Esophagus squamous epithelium (tissue), 5 donors: ENCODE data around the gene CABLES1. TPM values are rescaled to one million over a fixed set of nuclear protein-coding genes. Genes with fewer than 3 reads are reported as not detected.

ENCODE experiments used
- DNase-seq: peaks from one replicate; lab custom pipeline; 2025; lab: John Stamatoyannopoulos, UW
- H3K27ac ChIP-seq, 4 donors: fragments of 200-600 bp; sonication (generic); one replicate each; pipeline ENCODE4 v1.5.1; 2016 to 2019; ENCODE audit warnings: mild to moderate bottlenecking in 1 of 4
- H3K27me3 ChIP-seq, 4 donors: fragments of 200-600 bp; sonication (generic); 1 replicate in 3 of 4; 2 replicates in 1 of 4; pipeline versions ENCODE4 v1.5.1 to v1.6.0; 2017 to 2021; ENCODE audit warnings: antibody characterized with exemption in 1 of 4
- H3K36me3 ChIP-seq, 3 donors: fragments of 200-600 bp; sonication (generic); one replicate each; pipeline ENCODE4 v1.5.1; 2016 to 2019
- H3K4me1 ChIP-seq, 3 donors: fragments of 200-600 bp; sonication (generic); one replicate each; pipeline ENCODE4 v1.5.1; 2017 to 2019
- H3K4me3 ChIP-seq, 4 donors: fragments of 200-600 bp; sonication (generic); 1 replicate in 3 of 4; 2 replicates in 1 of 4; pipeline ENCODE4 v1.5.1; 2016 to 2019; ENCODE audit warnings: mild to moderate bottlenecking in 2 of 4, moderate library complexity in 1 of 4
- H3K9me3 ChIP-seq, 3 donors: fragments of 200-600 bp; sonication (generic); one replicate each; pipeline ENCODE4 v1.5.1; 2016 to 2019
- POLR2A ChIP-seq, 4 donors: fragments of 450-650 bp; IDR thresholded peaks; one replicate each; pipeline ENCODE4 v1.6.1; 2017; ENCODE audit warnings: antibody characterized with exemption in 4 of 4, mild to moderate bottlenecking in 4 of 4, moderate library complexity in 3 of 4
- WGBS, 2 donors: methylation state at CpG; one replicate each; pipeline ENCODE4 v1.1.5; 2018; 5-methylcytosine and 5-hydroxymethylcytosine counted together
- intact Hi-C: fragments of 100-400 bp; cut with DNase I; formaldehyde crosslinking; loops from one replicate; pipeline ENCODE4 v1.15.0; 2022
- total RNA-seq, 4 donors: library from RNA; depleted of rRNA; stranded (reverse); fragments of >200 nt; gene quantifications; one replicate each; pipeline ENCODE4 v1.1.0, GENCODE V29; 2016
- TF ChIP-seq, protein P1 (sequence below), 6 experiments: fragments of 450-650 bp in 4 of 6; fragments of 200-600 bp in 2 of 6; sonication (generic) in 2 of 6; IDR thresholded peaks; one replicate each; pipeline ENCODE4 v1.5.1; 2016 to 2019; ENCODE audit warnings: antibody characterized with exemption in 6 of 6, mild to moderate bottlenecking in 4 of 6, moderate library complexity in 4 of 6
- donor health status: DM: yes; HTN: yes; CAD: no.

Gene CABLES1
- total RNA-seq, 4 donors from 2014 or later: 4.4 to 9.9 (median 8.5) TPM

DNA sequence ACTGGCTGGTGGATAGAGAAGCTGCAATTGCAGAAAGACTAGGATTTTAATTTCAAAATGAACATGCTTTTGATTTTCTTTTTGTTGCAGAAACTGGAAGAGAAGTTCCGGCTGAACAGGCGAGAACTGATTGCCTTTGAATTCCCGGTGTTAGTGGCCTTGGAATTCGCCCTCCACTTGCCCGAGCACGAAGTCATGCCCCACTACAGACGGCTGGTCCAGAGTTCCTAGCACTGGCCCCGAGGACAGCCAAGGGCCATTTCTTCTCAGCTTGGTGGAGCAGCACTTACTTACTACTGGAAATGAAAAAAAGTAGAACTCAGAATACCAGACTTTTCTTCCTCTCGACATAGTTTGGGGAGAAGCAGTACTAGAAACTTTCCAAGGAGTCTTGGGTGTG, 121.9 kb downstream of the CABLES1 start:
- TF ChIP-seq, protein P1, sequence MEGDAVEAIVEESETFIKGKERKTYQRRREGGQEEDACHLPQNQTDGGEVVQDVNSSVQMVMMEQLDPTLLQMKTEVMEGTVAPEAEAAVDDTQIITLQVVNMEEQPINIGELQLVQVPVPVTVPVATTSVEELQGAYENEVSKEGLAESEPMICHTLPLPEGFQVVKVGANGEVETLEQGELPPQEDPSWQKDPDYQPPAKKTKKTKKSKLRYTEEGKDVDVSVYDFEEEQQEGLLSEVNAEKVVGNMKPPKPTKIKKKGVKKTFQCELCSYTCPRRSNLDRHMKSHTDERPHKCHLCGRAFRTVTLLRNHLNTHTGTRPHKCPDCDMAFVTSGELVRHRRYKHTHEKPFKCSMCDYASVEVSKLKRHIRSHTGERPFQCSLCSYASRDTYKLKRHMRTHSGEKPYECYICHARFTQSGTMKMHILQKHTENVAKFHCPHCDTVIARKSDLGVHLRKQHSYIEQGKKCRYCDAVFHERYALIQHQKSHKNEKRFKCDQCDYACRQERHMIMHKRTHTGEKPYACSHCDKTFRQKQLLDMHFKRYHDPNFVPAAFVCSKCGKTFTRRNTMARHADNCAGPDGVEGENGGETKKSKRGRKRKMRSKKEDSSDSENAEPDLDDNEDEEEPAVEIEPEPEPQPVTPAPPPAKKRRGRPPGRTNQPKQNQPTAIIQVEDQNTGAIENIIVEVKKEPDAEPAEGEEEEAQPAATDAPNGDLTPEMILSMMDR (IDR thresholded peaks at IDR 0.05): no peak
- TF ChIP-seq POLR2A (IDR thresholded peaks at IDR 0.05): no peak
- Histone ChIP-seq H3K27ac (no peak overlapping the region), H3K36me3 (peaks cover 0 to 46% (median 0%) of the 10 kb centered on the region in 3 donors), H3K4me1 (peaks cover 22 to 39% (median 34%) of the 10 kb centered on the region in 3 donors), H3K4me3 (no peak overlapping the region), H3K27me3 (no peaks in the 10 kb centered on the region), H3K9me3 (no peaks in the 10 kb centered on the region)
- 82% methylated on average over 9 of the region's 9 CpGs; no CpG with 5 or more reads in 1 of the 2 donors for WGBS, 2 donors
- DNase-seq: no peak
- intact Hi-C loops: no loop called here

DNA sequence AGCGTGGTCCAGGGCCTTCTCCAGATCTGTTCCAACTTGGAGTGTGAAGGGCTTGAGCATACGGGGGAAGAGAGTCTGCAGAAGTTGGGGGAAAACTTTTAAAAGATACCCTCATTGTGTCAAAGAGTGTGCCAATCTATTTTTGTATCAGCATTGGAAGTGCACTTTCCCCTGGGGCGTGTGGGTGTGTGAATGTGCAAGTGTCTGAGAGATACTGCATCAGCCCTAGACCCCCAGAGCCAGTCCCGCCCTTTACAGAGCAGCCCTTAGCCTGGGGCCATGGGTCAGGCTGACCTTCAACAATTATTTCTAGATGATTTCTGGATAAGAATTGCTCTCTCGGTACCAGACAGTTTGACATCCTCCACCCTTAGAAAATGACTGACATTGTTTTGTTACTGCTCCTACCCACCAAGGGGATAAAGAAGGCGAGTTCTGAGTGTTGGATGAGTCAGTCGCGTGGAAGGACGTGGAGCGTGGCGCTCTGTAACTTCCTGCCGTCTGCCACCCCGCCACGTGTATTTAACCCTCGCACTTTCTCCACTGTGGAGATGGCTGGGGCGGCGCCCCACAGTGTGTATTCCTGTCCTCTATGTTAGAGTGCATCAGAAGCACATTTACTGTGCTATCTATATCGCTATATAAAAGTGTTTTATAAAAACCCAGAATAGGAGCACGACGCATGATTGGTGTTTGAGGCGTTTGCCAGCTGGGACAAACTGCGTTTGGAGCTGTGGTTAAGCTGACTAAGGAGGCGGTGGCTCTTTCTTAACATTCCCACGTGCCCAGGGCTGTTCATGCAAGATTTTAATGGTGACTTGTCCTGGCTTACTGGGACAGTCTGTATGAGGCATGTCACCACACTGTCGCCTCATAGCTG, 122.6 kb downstream of the CABLES1 start:
- peaks cover 22 to 39% (median 34%) of the 10 kb centered on the region in 3 donors for H3K4me1 ChIP-seq
- peak overlapping the region in 1 of 4 donors; percentile 89 for H3K27ac ChIP-seq
- H3K4me3 ChIP-seq: no peak overlapping the region
- peaks cover 0 to 41% (median 0%) of the 10 kb centered on the region in 3 donors for H3K36me3 ChIP-seq
- TF ChIP-seq POLR2A (IDR thresholded peaks at IDR 0.05): no peak
- TF ChIP-seq, protein P1 (IDR thresholded peaks at IDR 0.05): no peak
- 66 to 68% methylated on average over 15 to 25 of the region's 25 CpGs for WGBS, 2 donors
- no peaks in the 10 kb centered on the region for H3K9me3 ChIP-seq
- DNase-seq: no peak
- intact Hi-C loops: no loop called here
- no peaks in the 10 kb centered on the region for H3K27me3 ChIP-seq

DNA sequence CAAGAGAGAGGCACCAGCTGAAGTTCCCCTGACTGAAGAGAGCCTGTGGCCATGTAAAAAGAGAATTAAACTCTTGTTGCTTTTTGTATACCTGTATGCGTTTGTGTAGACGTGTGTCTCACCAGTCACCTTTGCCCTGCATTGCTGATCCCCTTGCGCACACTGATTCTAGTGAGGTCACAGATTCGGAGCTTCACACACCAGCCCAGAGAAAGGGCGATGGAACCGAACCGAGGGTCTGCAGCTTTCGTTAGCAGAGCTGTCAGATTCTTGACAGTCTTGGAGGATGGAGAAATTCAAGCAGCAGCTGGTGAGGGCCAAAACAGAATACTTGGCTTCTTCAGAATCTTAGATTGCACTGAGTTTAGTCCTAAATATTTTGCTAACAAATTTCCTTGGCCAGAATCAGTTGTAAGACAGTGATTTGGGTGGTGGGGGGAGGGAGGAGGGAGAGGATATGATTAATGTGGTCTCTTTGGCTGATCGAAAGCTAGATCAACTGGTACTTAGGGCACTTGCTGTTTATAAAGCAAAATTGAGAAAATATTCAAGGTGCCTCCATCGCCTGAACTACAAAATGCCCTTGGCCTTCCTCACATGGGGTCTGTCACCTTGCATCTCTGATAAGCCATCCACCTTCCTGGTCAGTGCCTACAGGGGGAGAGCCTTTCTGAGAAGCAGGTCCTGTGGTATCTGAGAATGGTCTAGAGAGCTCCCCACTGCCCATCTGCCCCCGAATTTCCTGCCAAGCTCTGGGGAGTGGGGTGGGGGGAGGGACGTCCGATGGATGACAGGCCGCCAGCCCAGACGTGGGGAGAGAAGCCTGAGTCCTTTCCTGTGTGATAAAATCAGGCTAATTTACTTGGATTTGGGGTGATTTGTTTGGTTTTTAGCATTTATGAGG, 123.5 kb downstream of the CABLES1 start:
- TF ChIP-seq, protein P1 (IDR thresholded peaks at IDR 0.05): no peak
- no peak for TF ChIP-seq POLR2A (IDR thresholded peaks at IDR 0.05)
- H3K27ac ChIP-seq: peak overlapping the region in 3 of 4 donors; percentile 70 to 89 (median 81)
- 72 to 78% methylated on average over 9 to 11 of the region's 15 CpGs for WGBS, 2 donors
- intact Hi-C loops: no loop called here
- H3K4me1 ChIP-seq: peaks cover 22 to 39% (median 34%) of the 10 kb centered on the region in 3 donors
- peaks cover 0 to 32% (median 0%) of the 10 kb centered on the region in 3 donors for H3K36me3 ChIP-seq
- H3K9me3 ChIP-seq: no peaks in the 10 kb centered on the region
- no peaks in the 10 kb centered on the region for H3K27me3 ChIP-seq
- no peak for DNase-seq
- no peak overlapping the region for H3K4me3 ChIP-seq

DNA sequence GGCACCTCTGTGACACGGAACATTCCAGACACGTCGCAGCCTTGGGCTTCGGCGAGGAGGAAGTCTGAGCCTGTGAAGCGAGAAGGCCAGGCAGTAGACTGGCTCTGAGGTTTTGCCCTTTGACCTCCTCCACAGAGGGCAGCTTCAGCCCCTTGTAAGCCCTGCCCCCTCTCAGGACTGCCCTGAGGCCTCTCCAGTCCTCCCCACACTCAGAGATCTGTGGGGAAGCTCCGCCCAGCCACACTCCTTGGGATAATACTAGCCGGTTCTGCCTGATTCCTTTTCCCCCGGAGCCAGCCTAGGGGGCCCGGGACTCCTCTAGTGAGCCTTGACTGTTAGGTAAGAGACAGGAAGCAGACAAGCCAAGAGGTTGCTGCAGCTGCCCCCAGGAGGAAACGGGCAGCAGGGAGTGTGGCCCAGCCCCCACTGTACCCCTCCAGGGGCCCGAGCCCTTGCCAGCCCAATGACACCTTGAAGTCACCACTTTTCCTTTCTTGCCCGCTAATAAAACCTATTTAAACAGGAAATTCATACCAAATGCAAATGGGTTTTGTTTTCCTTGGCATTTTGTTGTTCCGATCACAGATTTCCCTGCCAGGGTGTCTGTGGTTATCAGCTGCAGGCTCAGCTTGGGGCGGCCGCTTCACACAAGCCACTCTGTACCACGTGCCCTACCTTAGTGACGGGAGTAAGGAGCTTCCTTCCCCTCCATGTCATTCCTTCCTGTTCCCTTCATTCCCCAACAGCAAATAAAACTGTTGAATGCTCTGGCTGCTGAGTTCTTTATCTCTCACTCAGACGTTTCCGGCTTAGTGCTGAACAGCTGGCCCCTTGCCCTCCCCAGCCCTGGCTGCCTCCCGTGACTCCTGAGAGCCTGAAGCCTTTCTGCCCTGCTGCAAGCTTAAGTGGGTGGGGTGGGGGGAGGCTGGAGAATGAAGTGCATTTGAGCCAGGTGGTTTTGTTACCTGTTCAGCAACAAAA, 124.7 kb downstream of the CABLES1 start:
- WGBS, 2 donors: 11 to 15% methylated on average over 13 to 18 of the region's 21 CpGs
- H3K9me3 ChIP-seq: no peaks in the 10 kb centered on the region
- DNase-seq: no peak
- H3K27ac ChIP-seq: peak overlapping the region; percentile 53 to 89 (median 76)
- peaks cover 0 to 21% (median 0%) of the 10 kb centered on the region in 3 donors for H3K36me3 ChIP-seq
- H3K4me3 ChIP-seq: peak overlapping the region in 2 of 4 donors; percentile 23 to 48
- TF ChIP-seq POLR2A (IDR thresholded peaks at IDR 0.05): peak in 1 of 4 donors; percentile 9
- TF ChIP-seq, protein P1 (IDR thresholded peaks at IDR 0.05): no peak
- peaks cover 22 to 39% (median 34%) of the 10 kb centered on the region in 3 donors for H3K4me1 ChIP-seq
- H3K27me3 ChIP-seq: no peaks in the 10 kb centered on the region
- intact Hi-C loops: no loop called here
